ENCODE measurements around the gene GBA3. TPM values are rescaled to one million over a fixed set of nuclear protein-coding genes. Genes with fewer than 3 reads are reported as not detected.
A peak's percentile ranks its signal among the peaks of the same experiment; 100 is the strongest.

The GBA3 gene
- polyA plus RNA-seq (2013, experiment 1 of 2; ENCODE audit: insufficient read length): not detected
- not detected for polyA plus RNA-seq (2013, experiment 2 of 2; ENCODE audit: insufficient read length)

GRCh38 chr4:22692736-22693135 lies at the start of gene GBA3:
Gene GBA3, plus strand, starts transcription at chr4:22692937.
- DNase-seq: no peak

DNA sequence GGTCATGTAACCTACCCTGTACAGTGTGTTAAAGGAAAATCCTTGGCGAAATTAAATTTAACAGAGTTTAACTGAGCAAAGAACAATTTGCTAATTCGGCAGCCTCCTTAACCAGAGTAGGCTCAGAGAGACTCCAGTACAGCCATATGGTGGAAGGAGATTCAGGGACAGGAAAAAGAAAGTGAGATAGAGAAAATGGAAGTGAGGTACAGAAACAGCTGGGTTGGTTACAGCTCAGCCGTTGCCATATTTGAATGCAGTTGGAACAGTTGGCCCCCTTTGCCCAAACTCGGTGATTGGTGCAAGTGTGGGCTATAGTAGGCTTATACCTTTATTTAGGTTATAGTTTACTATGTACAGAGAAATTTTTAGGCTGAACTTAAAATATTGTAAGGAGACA lies 48.8 kb upstream of the GBA3 start:
- no peak for DNase-seq

- no peak for DNase-seq
These were observed 47.1 kb upstream of the GBA3 start for GRCh38 chr4:22645481-22646182.

DNA sequence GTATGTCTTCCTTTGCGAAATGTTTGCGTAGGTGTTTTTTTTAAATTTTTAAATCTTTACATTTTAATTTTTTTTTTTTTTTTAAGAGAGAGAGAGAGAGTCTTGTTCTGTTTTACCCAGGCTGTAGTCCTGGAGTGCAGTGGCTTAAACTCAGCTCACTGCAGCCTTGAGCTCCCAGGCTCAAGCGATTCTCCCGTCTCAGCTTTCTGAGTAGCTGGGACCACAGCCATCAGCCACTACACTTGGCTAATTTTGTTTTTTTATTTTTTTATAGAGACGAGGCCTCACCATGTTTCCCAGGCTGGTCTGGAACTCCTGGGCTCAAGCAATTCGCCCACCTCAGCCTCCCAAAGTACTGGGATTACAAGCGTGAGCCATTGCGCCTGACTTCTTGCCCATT lies 43.7 kb upstream of the GBA3 start:
- no peak for DNase-seq

- DNase-seq: no peak
These were observed 42.0 kb upstream of the GBA3 start for GRCh38 chr4:22650771-22651170.

GRCh38 chr4:22653752-22654151 lies 39.0 kb upstream of the GBA3 start:
- DNase-seq: no peak

- DNase-seq: peak; percentile 87
These were observed 31.3 kb upstream of the GBA3 start for GRCh38 chr4:22661443-22661842.

DNA sequence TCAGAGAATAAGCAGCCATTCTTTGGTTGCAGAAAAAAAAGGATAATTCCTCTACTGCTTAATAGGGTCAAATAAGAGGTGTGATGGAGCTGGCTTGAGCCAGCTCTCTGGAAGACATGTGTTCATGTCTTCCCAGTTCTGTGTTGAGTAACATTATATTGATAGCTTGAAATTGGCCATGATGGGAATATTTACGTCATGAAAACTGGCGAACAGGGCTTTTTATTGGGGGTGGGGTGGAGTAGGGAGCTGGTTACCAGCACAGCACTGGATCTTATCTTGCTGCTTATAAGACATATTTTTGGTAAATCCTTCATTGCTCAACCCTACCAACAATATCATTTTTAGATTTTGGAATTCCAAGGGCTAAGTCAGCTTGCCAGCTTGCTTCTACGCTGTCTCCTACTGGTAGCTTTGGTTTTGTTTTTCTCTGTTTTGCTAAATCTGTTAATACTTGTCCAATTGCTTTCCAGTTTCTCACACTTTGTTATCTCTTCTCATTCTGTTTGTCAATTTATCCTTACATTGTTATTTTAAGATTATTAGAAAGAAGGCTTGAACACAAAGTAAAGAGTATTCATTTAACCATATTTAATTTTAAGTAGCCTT lies 25.3 kb upstream of the GBA3 start:
- DNase-seq: peak; percentile 40

- DNase-seq: peak; percentile 89
These were observed 24.4 kb upstream of the GBA3 start for GRCh38 chr4:22668301-22668700.

GRCh38 chr4:22668702-22669101 lies 24.0 kb upstream of the GBA3 start:
- DNase-seq: peak; percentile 3

DNA sequence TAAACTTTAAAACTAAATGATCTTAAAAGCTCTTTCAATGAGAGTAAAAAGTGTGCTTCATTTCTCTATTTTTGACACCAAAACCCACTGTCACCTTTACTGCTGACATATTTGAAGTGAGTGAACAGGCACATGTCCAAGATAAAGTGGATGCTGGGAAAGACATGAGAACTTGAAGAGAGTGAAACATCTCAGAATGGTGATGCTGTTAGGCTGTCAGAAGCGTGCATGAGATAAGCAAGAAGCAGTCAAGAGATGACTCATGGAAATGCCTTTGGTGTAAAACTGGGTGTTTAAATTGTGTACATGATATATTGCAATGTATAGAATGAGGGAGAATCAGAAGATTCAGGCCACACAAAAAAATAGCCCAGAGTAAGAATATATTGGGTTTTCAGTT lies 21.8 kb upstream of the GBA3 start:
- DNase-seq: peak; percentile 89

DNA sequence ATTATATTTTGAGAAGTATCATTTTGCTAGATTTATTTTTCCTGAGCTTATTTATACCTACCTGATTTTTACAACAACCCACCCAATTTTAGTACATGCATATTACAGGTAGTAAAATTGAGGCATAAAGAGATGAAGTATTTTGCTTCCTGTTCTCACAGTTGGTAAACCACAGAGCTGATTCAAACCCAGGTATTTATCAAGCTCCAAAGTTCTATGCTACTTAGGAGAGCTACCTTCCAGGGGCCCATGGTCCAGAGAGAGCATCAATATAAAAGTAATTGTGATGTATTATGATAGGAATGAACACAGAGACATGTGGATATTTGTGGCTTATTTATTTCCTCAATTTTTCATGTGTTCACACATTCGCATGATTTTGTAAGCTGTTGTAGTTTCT lies 20.2 kb upstream of the GBA3 start:
- no peak for DNase-seq

DNA sequence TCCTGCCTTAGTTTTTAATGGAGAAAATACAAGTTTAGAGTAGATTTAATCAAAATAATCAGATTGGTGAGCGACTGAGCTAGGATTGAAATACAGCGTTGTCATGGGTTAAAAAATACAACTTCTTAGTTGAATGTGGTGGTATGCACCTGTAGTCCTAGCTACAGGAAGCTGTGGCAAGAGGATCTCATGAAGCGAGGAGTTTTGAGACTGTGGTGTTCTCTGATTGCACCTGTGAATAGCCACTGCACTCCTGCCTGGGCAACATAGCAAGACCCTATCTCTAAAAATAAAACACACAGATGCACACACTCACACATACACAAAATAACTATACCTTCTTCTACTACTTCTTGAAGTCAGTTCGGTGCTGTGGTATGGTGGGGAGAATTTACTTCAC lies 19.8 kb upstream of the GBA3 start:
- no peak for DNase-seq

DNA sequence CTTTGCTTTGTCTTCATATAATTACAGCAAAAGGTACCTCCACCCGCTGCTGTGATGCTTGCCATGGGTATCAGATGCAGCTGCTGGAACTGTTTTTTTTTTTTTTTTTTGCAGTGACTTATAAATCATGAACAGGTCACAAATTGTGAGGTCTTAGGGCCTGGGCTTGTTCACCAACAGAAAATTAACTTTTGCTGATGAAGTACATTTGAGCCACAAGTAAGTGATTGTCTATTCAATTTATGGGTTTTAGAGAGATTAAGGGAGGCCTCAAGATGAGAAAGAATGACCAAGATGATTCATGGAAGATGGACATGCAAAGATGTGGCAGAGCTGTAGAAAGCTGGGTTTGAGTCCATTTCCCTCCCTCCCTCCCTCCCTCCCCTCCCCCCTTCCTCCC lies 18.0 kb upstream of the GBA3 start:
- DNase-seq: no peak

GRCh38 chr4:22676063-22676462 lies 16.7 kb upstream of the GBA3 start:
- no peak for DNase-seq

DNA sequence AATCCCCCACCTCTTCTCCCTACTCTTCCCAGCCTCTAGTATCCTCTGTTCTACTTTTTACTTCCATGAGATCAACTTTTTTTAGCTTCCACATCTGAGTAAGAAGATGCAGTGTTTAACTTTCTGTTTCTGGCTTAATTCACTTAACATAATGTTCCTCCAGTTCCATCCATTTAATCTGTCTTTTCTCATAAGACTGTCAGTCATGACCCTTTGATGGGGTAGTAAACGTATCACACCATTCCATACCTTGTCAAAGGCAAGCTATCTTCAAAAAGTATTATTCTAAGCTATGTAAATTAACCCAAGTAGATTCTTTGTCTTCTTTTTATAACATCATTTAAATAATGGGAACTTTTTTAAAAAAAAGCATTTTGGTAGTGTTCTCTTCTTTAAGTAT lies 15.0 kb upstream of the GBA3 start:
- no peak for DNase-seq

- DNase-seq: no peak
These were observed 13.5 kb upstream of the GBA3 start for GRCh38 chr4:22678940-22679854.

- DNase-seq: no peak
These were observed 12.6 kb upstream of the GBA3 start for GRCh38 chr4:22680065-22680642.

- DNase-seq: no peak
These were observed 9.0 kb upstream of the GBA3 start for GRCh38 chr4:22683726-22684125.

GRCh38 chr4:22686141-22686540 lies 6.6 kb upstream of the GBA3 start:
- no peak for DNase-seq

DNA sequence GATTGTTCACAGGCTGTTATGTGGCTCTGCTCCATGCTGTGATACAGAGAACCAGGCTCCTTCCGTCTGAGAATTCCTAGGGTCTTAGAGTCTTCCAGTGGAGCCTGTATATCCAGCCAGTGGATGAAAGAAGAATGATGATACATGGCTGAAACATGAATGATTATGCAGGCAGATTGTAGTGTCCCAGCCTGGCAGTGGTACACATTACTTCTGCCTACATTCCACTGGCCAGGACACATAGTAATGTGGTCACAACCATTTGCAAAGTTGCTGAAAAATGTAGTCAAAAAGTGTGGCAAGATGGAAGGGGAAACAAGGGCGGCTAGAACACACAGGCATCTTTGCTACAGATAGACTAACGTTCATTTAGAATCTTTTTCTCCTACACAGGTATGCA lies 4.5 kb upstream of the GBA3 start:
- peak; percentile 79 for DNase-seq

DNA sequence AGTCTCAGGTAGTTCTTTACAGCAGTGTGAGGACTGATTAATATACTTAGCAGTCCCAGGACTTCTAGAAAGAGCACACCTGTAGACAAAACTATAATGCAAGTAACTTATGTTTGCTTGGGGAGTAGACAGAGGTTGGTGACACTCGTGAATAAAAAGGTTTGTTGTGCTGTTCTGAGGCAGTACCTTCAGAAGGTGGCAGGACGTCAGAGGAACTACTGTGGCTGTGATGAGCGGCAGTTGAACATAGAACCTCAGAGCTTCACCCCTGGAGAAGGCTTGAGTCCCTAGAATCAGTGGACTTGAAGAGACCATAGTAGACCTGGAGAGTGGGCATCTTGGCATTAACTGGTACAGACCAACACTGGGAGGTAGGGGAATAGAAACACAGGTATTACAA lies 3.3 kb upstream of the GBA3 start:
- DNase-seq: no peak

DNA sequence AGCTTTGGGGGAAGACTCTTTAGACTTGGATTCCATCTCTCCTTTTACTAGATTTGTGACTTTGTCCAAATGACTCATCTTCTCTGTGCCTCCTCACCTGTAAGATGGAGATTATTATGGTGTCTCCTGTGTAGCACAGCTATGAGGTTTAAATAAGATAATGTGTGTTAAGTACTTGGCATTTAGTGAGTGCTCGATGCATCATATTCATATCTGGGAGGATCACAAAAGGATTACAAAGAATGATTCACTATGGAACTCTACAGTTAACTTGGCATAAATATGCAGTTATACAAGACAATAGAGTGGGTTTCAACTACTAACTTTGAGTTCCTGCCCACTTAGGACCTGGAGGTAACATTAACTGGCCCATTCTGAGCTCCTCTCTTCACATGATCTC lies 2.3 kb downstream of the GBA3 start:
- no peak for DNase-seq
